Neural cell (in vitro differentiated cells): ENCODE data around the gene SMOC1. TPM values are rescaled to one million over a fixed set of nuclear protein-coding genes. Genes with fewer than 3 reads are reported as not detected.

Source experiments
- H2AFZ ChIP-seq: fragments of 200-600, 300-800 bp; sonication (generic), shearing (Covaris generic); 2 replicates; pipeline ENCODE4 v1.6.0; 2014; ENCODE audit warnings: low read depth, mild to moderate bottlenecking, antibody characterized with exemption, low read length, moderate library complexity
- H3F3A ChIP-seq: fragments of 200-600 bp; shearing (Covaris generic); 2 replicates; pipeline ENCODE4 v1.6.1; 2016; ENCODE audit warnings: mild to moderate bottlenecking, moderate library complexity, mixed read lengths, antibody characterized with exemption, low read length; ENCODE audit not compliant: insufficient read depth, poor library complexity, severe bottlenecking
- H3K27ac ChIP-seq: fragments of 200-600, 300-800 bp; sonication (generic), shearing (Covaris generic); 2 replicates; pipeline ENCODE4 v1.5.1; 2014; ENCODE audit warnings: mild to moderate bottlenecking, low read length, moderate library complexity
- H3K27me3 ChIP-seq: fragments of 300-800, 200-600 bp; sonication (generic), shearing (Covaris generic); 2 replicates; pipeline ENCODE4 v1.6.0; 2014; ENCODE audit warnings: mild to moderate bottlenecking, low read depth, low read length, moderate library complexity; ENCODE audit not compliant: insufficient read depth
- H3K36me3 ChIP-seq: fragments of 300-800, 200-600 bp; sonication (generic), shearing (Covaris generic); 2 replicates; pipeline ENCODE4 v1.5.1; 2014; ENCODE audit warnings: mild to moderate bottlenecking, antibody characterized with exemption, low read length, moderate library complexity; ENCODE audit not compliant: insufficient read depth
- H3K4me2 ChIP-seq: fragments of 300-800, 200-600 bp; sonication (generic), shearing (Covaris generic); 2 replicates; pipeline ENCODE4 v1.6.0; 2014; ENCODE audit warnings: mild to moderate bottlenecking, low read length
- H3K4me3 ChIP-seq: fragments of 300-800, 200-600 bp; sonication (generic), shearing (Covaris generic); 2 replicates; pipeline ENCODE4 v1.5.1; 2014; ENCODE audit warnings: mild to moderate bottlenecking, low read length, moderate library complexity
- H3K79me2 ChIP-seq: fragments of 200-600 bp; shearing (Covaris generic); replicated peaks from 2 replicates; pipeline ENCODE4 v1.6.0; 2014; ENCODE audit warnings: mild to moderate bottlenecking, low read length, moderate library complexity; ENCODE audit not compliant: insufficient read depth
- H3K9ac ChIP-seq: fragments of 300-800, 200-600 bp; sonication (generic), shearing (Covaris generic); 2 replicates; pipeline ENCODE4 v1.6.1; 2016; ENCODE audit warnings: mild to moderate bottlenecking, low read length, mixed read lengths
- H3K9me2 ChIP-seq: fragments of 200-600 bp; shearing (Covaris generic); 2 replicates; pipeline ENCODE4 v1.6.1; 2016; ENCODE audit warnings: mild to moderate bottlenecking, low read length, mixed read lengths; ENCODE audit not compliant: insufficient read depth
- H3K9me3 ChIP-seq: fragments of 200-600, 300-800 bp; sonication (generic), shearing (Covaris generic); 2 replicates; pipeline ENCODE4 v1.6.1; 2016; ENCODE audit warnings: mild to moderate bottlenecking, mixed run types, low read length, moderate library complexity, mixed read lengths
- H4K20me1 ChIP-seq: fragments of 200-600 bp; shearing (Covaris generic); 2 replicates; pipeline ENCODE4 v1.6.1; 2016; ENCODE audit warnings: mild to moderate bottlenecking, mixed run types; ENCODE audit not compliant: insufficient read depth
- CTCF ChIP-seq: fragments of 450-650 bp; IDR thresholded peaks from 2 replicates; pipeline ENCODE4 v1.5.1; 2014; ENCODE audit warnings: antibody characterized with exemption, mild to moderate bottlenecking, moderate library complexity; ENCODE audit not compliant: poor library complexity, severe bottlenecking
- EP300 ChIP-seq: fragments of 450-650 bp; conservative IDR thresholded peaks from 2 replicates; pipeline ENCODE4 v1.6.1; 2014; ENCODE audit warnings: antibody characterized with exemption, mild to moderate bottlenecking, moderate library complexity; ENCODE audit not compliant: poor library complexity, severe bottlenecking
- EZH2 ChIP-seq: fragments of 200-600, 300-800 bp; shearing (Covaris generic), sonication (generic); IDR thresholded peaks from 2 replicates; pipeline ENCODE4 v1.6.1; 2014; ENCODE audit warnings: antibody characterized with exemption, low read length, borderline replicate concordance, mild to moderate bottlenecking; ENCODE audit not compliant: insufficient read depth, poor library complexity, severe bottlenecking
- MXI1 ChIP-seq: fragments of 450-650 bp; conservative IDR thresholded peaks from 2 replicates; pipeline ENCODE4 v1.6.1; 2014; ENCODE audit warnings: antibody characterized with exemption, mild to moderate bottlenecking; ENCODE audit not compliant: poor library complexity, severe bottlenecking
- POLR2AphosphoS5 ChIP-seq: IDR thresholded peaks from 2 replicates; pipeline ENCODE4 v1.6.1; 2012
- RAD21 ChIP-seq: fragments of 450-650 bp; conservative IDR thresholded peaks from 2 replicates; pipeline ENCODE4 v1.6.1; 2014; ENCODE audit warnings: antibody characterized with exemption, mild to moderate bottlenecking, moderate library complexity
- REST ChIP-seq: IDR thresholded peaks from 2 replicates; pipeline ENCODE4 v1.6.1; 2012; ENCODE audit warnings: borderline replicate concordance
- SMC3 ChIP-seq: fragments of 450-650 bp; conservative IDR thresholded peaks from 2 replicates; pipeline ENCODE4 v1.6.1; 2014; ENCODE audit warnings: antibody characterized with exemption, mild to moderate bottlenecking, moderate library complexity; ENCODE audit not compliant: poor library complexity
- TAF1 ChIP-seq: IDR thresholded peaks from 2 replicates; pipeline ENCODE4 v1.6.1; 2012; ENCODE audit warnings: low read depth
- polyA plus RNA-seq: library from polyadenylated mRNA; depleted of rRNA; stranded (reverse); fragments of >200 nt; gene quantifications from 2 replicates; pipeline ENCODE4 v1.2.3, GENCODE V29; 2014

SMOC1 gene
- polyA plus RNA-seq, 1 donor from 2014 or later, result 8.7 TPM

- Histone ChIP-seq H3K79me2 (no peaks in the 10 kb centered on the region), H3K4me2 (no peak overlapping the region), H4K20me1 (no peaks in the 10 kb centered on the region), H3F3A (no peaks in the 10 kb centered on the region), H2AFZ (no peak overlapping the region), H3K27ac (no peak overlapping the region), H3K27me3 (no peaks in the 10 kb centered on the region), H3K4me3 (no peak overlapping the region), H3K9me2 (no peaks in the 10 kb centered on the region), H3K9ac (no peak overlapping the region), H3K9me3 (no peaks in the 10 kb centered on the region), H3K36me3 (no peaks in the 10 kb centered on the region)
- TF ChIP-seq RAD21 (peak; percentile 82), REST (no peak), POLR2AphosphoS5 (no peak), CTCF (peak; percentile 70), EP300 (no peak), TAF1 (no peak), MXI1 (peak; percentile 28), EZH2 (no peak), SMC3 (peak; percentile 77)
These were observed 166.8 kb downstream of the SMOC1 start for GRCh38 chr14:70045844-70046535.

- Histone ChIP-seq H3K9me2 (no peaks in the 10 kb centered on the region), H3K4me3 (no peak overlapping the region), H3K4me2 (no peak overlapping the region), H3K27ac (no peak overlapping the region), H4K20me1 (no peaks in the 10 kb centered on the region), H3K27me3 (no peaks in the 10 kb centered on the region), H2AFZ (no peak overlapping the region), H3K9ac (no peak overlapping the region), H3K9me3 (no peaks in the 10 kb centered on the region), H3F3A (no peaks in the 10 kb centered on the region), H3K36me3 (no peaks in the 10 kb centered on the region), H3K79me2 (no peaks in the 10 kb centered on the region)
- no peak for TF ChIP-seq POLR2AphosphoS5
- no peak for TF ChIP-seq SMC3
- no peak for TF ChIP-seq EP300
- TF ChIP-seq RAD21, result no peak
- TF ChIP-seq MXI1, result no peak
- no peak for TF ChIP-seq CTCF
These were observed 168.5 kb downstream of the SMOC1 start for GRCh38 chr14:70047598-70048312.
